Cardiac muscle cell (in vitro differentiated cells and primary cell): ENCODE data around the gene CNOT2. TPM values are rescaled to one million over a fixed set of nuclear protein-coding genes. Genes with fewer than 3 reads are reported as not detected.

Experiments used
- DNase-seq, 2 donors: peaks; one replicate each; pipeline versions ENCODE4 v3.0.0 to v3.0.0-alpha.2; 2010 to 2017; ENCODE audit warnings: low read depth in 1 of 2, low spot score in 1 of 2
- H3K27ac ChIP-seq: fragments of 200-600 bp; sonication (generic); 2 replicates; pipeline ENCODE4 v1.5.1; 2016
- H3K27me3 ChIP-seq: fragments of 200-600 bp; sonication (generic); 2 replicates; pipeline ENCODE4 v1.6.0; 2016; ENCODE audit warnings: control low read depth
- H3K36me3 ChIP-seq: fragments of 200-600 bp; sonication (generic); 2 replicates; pipeline ENCODE4 v1.5.1; 2016; ENCODE audit warnings: control low read depth
- H3K4me1 ChIP-seq: fragments of 200-600 bp; sonication (generic); 2 replicates; pipeline ENCODE4 v1.8.1; 2017; ENCODE audit warnings: low read depth, mild to moderate bottlenecking, mixed run types
- H3K4me3 ChIP-seq: fragments of 200-600 bp; sonication (generic); 2 replicates; pipeline ENCODE4 v1.5.1; 2016; ENCODE audit warnings: mild to moderate bottlenecking
- H3K9me3 ChIP-seq: fragments of 200-600 bp; sonication (generic); 2 replicates; pipeline ENCODE4 v1.5.1; 2017; ENCODE audit warnings: low read depth, mild to moderate bottlenecking, control low read depth
- CTCF ChIP-seq: IDR thresholded peaks from 2 replicates; pipeline ENCODE4 v1.5.1; 2012; ENCODE audit warnings: low read depth, mild to moderate bottlenecking, low read length
- polyA plus RNA-seq: library from polyadenylated mRNA; unstranded; fragments of >200 nt; fragmentation: Nextera tagmentation; extraction: Ambion mirVana; gene quantifications from 2 replicates; pipeline ENCODE4 v1.2.1, GENCODE V29; 2016
- total RNA-seq: library from RNA; depleted of rRNA; stranded (reverse); fragments of >200 nt; gene quantifications from 2 replicates; pipeline ENCODE4 v1.2.3, GENCODE V29; 2016

The CNOT2 gene
- total and polyA plus RNA-seq, 2 experiments from 2014 or later = 77.6 to 113 TPM

- TF ChIP-seq CTCF = no peak
- H3K27me3 ChIP-seq = no peaks in the 10 kb centered on the region
Measured at GRCh38 chr12:70398002-70398401, 154.8 kb downstream of the CNOT2 start.

GRCh38 chr12:70398862-70399261 lies 155.6 kb downstream of the CNOT2 start:
- H3K27ac ChIP-seq = no peak overlapping the region
- no peak for TF ChIP-seq CTCF
- no peak overlapping the region for H3K4me3 ChIP-seq

More at GRCh38 chr12:70398002-70398401, 154.8 kb downstream of the CNOT2 start:
- Histone ChIP-seq H3K4me1 (no peaks in the 10 kb centered on the region), H3K9me3 (no peaks in the 10 kb centered on the region), H3K27ac (no peak overlapping the region), H3K4me3 (no peak overlapping the region), H3K36me3 (peaks cover 6% of the 10 kb centered on the region)
- no peak for DNase-seq

GRCh38 chr12:70399311-70399710 lies 156.1 kb downstream of the CNOT2 start:
- no peaks in the 10 kb centered on the region for H3K27me3 ChIP-seq
- no peak for DNase-seq
- H3K36me3 ChIP-seq = peaks cover 10% of the 10 kb centered on the region
- no peak overlapping the region for H3K4me3 ChIP-seq
- no peaks in the 10 kb centered on the region for H3K9me3 ChIP-seq
- H3K4me1 ChIP-seq = no peaks in the 10 kb centered on the region
- no peak for TF ChIP-seq CTCF
- no peak overlapping the region for H3K27ac ChIP-seq

More at GRCh38 chr12:70398862-70399261, 155.6 kb downstream of the CNOT2 start:
- Histone ChIP-seq H3K4me1 (no peaks in the 10 kb centered on the region), H3K27me3 (no peaks in the 10 kb centered on the region), H3K36me3 (peaks cover 10% of the 10 kb centered on the region), H3K9me3 (no peaks in the 10 kb centered on the region)
- DNase-seq = no peak

GRCh38 chr12:70400124-70400523 lies 156.9 kb downstream of the CNOT2 start:
- DNase-seq = no peak
- no peaks in the 10 kb centered on the region for H3K9me3 ChIP-seq
- peaks cover 10% of the 10 kb centered on the region for H3K36me3 ChIP-seq
- no peak for TF ChIP-seq CTCF
- H3K4me1 ChIP-seq = no peaks in the 10 kb centered on the region
- H3K4me3 ChIP-seq = no peak overlapping the region
- no peaks in the 10 kb centered on the region for H3K27me3 ChIP-seq
- no peak overlapping the region for H3K27ac ChIP-seq

GRCh38 chr12:70402597-70402996 lies 159.4 kb downstream of the CNOT2 start:
- no peaks in the 10 kb centered on the region for H3K27me3 ChIP-seq
- TF ChIP-seq CTCF = peak; percentile 28
- no peak overlapping the region for H3K4me3 ChIP-seq
- DNase-seq = peak in 1 of 2 donors; percentile 24
- H3K36me3 ChIP-seq = peaks cover 10% of the 10 kb centered on the region
- H3K4me1 ChIP-seq = no peaks in the 10 kb centered on the region
- H3K27ac ChIP-seq = no peak overlapping the region
- no peaks in the 10 kb centered on the region for H3K9me3 ChIP-seq

- no peak for TF ChIP-seq CTCF
- no peaks in the 10 kb centered on the region for H3K4me1 ChIP-seq
- DNase-seq = no peak
- H3K36me3 ChIP-seq = peaks cover 10% of the 10 kb centered on the region
- H3K27me3 ChIP-seq = no peaks in the 10 kb centered on the region
- no peaks in the 10 kb centered on the region for H3K9me3 ChIP-seq
- no peak overlapping the region for H3K27ac ChIP-seq
- no peak overlapping the region for H3K4me3 ChIP-seq
Measured at GRCh38 chr12:70403826-70404225, 160.6 kb downstream of the CNOT2 start.
